ENCODE measurements around the gene LYPD6.
"Not testable (repeated sequence)": the region's sequence is repeated elsewhere in the genome, so short reads cannot be mapped to it uniquely, and the experiment has no call there.

Gene LYPD6

GRCh38 chr2:149458502-149458901 lies 128.1 kb downstream of the LYPD6 start:
- no peak for DNase-seq

GRCh38 chr2:149463328-149464002 lies 133.1 kb downstream of the LYPD6 start:
- no peak for DNase-seq

GRCh38 chr2:149464396-149464795 lies 134.0 kb downstream of the LYPD6 start:
- no peak for DNase-seq

GRCh38 chr2:149465873-149466272 lies 135.5 kb downstream of the LYPD6 start:
- DNase-seq = no peak

GRCh38 chr2:149466635-149467034 lies 136.2 kb downstream of the LYPD6 start:
- no peak for DNase-seq

- DNase-seq = no peak
These were observed 137.0 kb downstream of the LYPD6 start for GRCh38 chr2:149467436-149467835.

GRCh38 chr2:149468636-149469035 lies 138.2 kb downstream of the LYPD6 start:
- DNase-seq = no peak

- DNase-seq = no peak
These were observed 139.7 kb downstream of the LYPD6 start for GRCh38 chr2:149470046-149470445.

GRCh38 chr2:149472413-149472812 lies 142.0 kb downstream of the LYPD6 start:
- DNase-seq = no peak

- DNase-seq = no peak
These were observed 142.7 kb downstream of the LYPD6 start for GRCh38 chr2:149473068-149473467.

GRCh38 chr2:149473521-149473920 lies 143.1 kb downstream of the LYPD6 start:
- no peak for DNase-seq

- DNase-seq = no peak
These were observed 152.7 kb downstream of the LYPD6 start for GRCh38 chr2:149483004-149483605.

GRCh38 chr2:149486664-149487063 lies 156.3 kb downstream of the LYPD6 start:
- no peak for DNase-seq

GRCh38 chr2:149487189-149487588 lies 156.8 kb downstream of the LYPD6 start:
- no peak for DNase-seq

GRCh38 chr2:149488706-149489440 lies 158.5 kb downstream of the LYPD6 start:
- DNase-seq = no peak

GRCh38 chr2:149489452-149489851 lies 159.1 kb downstream of the LYPD6 start:
- no peak for DNase-seq

GRCh38 chr2:149490296-149490695 lies 159.9 kb downstream of the LYPD6 start:
- DNase-seq = no peak

GRCh38 chr2:149492923-149493322 lies 162.5 kb downstream of the LYPD6 start:
- DNase-seq = no peak

- DNase-seq = not testable (repeated sequence)
These were observed 168.8 kb downstream of the LYPD6 start for GRCh38 chr2:149499204-149499603.

- DNase-seq = not testable (repeated sequence)
These were observed 176.4 kb downstream of the LYPD6 start for GRCh38 chr2:149506808-149507207.

GRCh38 chr2:149507974-149508373 lies 177.6 kb downstream of the LYPD6 start:
- DNase-seq = no peak

GRCh38 chr2:149513461-149513860 lies 183.1 kb downstream of the LYPD6 start:
- no peak for DNase-seq

All from MV-4-11 (cell line).